ENCODE measurements around the gene CCDC196. TPM values are rescaled to one million over a fixed set of nuclear protein-coding genes. Genes with fewer than 3 reads are reported as not detected.

Gene CCDC196
- total and polyA plus RNA-seq, 2 of the 4 experiments (the other 2 are of a cell fraction), result not detected

DNA sequence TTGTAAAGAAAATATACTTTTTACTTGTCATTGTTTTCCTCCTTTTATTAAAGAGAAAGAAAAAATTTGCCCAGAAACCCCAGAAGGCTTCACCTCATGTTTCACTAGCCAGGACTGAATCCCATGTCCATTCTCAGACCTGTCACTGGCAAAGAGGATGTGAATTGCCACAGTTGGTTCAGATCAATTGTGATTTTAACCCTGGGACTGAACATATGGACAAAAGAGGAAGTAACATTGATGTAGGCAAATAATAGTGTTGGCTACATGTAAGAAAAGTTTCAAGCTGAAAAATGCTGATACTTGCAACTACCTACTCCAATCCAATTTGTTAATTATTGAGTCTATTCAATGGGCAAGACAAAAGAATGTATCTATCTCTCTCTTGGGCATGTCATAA is 8.6 kb upstream of the CCDC196 start:
- dilution Hi-C loops (cut with HindIII; ENCODE audit: low sequenced_read_pairs, unreplicated experiment), result no loop called here
- Histone ChIP-seq H3K27me3 (ENCODE audit: control insufficient read depth, insufficient read depth, low read length) (no peaks in the 10 kb centered on the region), H3K4me2 (ENCODE audit: low read depth, low read length) (no peak overlapping the region), H4K8ac (ENCODE audit: low read depth in 2 of 2, low read length in 2 of 2) (no peak overlapping the region), H3K36me3 (ENCODE audit: control insufficient read depth, insufficient read depth, low read length) (no peaks in the 10 kb centered on the region), H2AFZ (replicated peaks; ENCODE audit: low read length, poor library complexity) (no peak overlapping the region), H3K18ac (ENCODE audit: low read depth, low read length) (no peak overlapping the region), H3K4ac (ENCODE audit: low read depth, low read length) (no peak overlapping the region), H4K91ac (ENCODE audit: insufficient read depth, low read depth, low read length) (no peak overlapping the region), H3K27ac (ENCODE audit: insufficient read depth, low read length) (no peak overlapping the region), H3K23ac (ENCODE audit: low read depth, low read length) (no peak overlapping the region), H3K4me1 (ENCODE audit: control insufficient read depth, insufficient read depth, low read length) (no peaks in the 10 kb centered on the region), H2AK5ac (ENCODE audit: low read depth, low read length) (no peak overlapping the region), H4K20me1 (ENCODE audit: insufficient read depth, low read length) (no peaks in the 10 kb centered on the region), H2BK120ac (ENCODE audit: low read depth, low read length) (no peak overlapping the region), H3K14ac (replicated peaks; ENCODE audit: low read depth, low read length) (no peak overlapping the region), H3K9ac (ENCODE audit: low read depth, low read length) (no peak overlapping the region), H3K9me1 (ENCODE audit: insufficient read depth, low read length) (no peaks in the 10 kb centered on the region), H2BK5ac (ENCODE audit: low read depth, low read length, poor library complexity, severe bottlenecking) (no peak overlapping the region), H3K4me3 (ENCODE audit: insufficient read depth, low read depth, low read length) (no peak overlapping the region), H3K9me3 (ENCODE audit: control insufficient read depth, insufficient read depth, low read length) (no peaks in the 10 kb centered on the region), H4K5ac (ENCODE audit: low read depth, low read length) (no peak overlapping the region), H2AK9ac (replicated peaks; ENCODE audit: low read depth, low read length, poor library complexity) (no peak overlapping the region), H3K56ac (ENCODE audit: extremely low read depth, insufficient read depth, low read length) (no peak overlapping the region), H2BK20ac (ENCODE audit: low read depth, low read length) (no peak overlapping the region), H3K79me1 (ENCODE audit: low read depth in 1 of 2, low read length in 2 of 2) (no peaks in the 10 kb centered on the region), H2BK15ac (ENCODE audit: low read depth, low read length) (no peak overlapping the region)
- ATAC-seq (ENCODE audit: low read depth) (no peak), DNase-seq (no peak)
- TF ChIP-seq MAZ (IDR thresholded peaks at IDR 0.05; ENCODE audit: borderline replicate concordance, low read depth, low read length) (no peak), MXI1 (IDR thresholded peaks at IDR 0.05; ENCODE audit: borderline replicate concordance, low read depth, low read length) (no peak), RCOR1 (IDR thresholded peaks at IDR 0.05; ENCODE audit: insufficient replicate concordance, low read length) (no peak), CHD1 (IDR thresholded peaks at IDR 0.05; ENCODE audit: low read depth, low read length) (no peak), NFE2L2 (IDR thresholded peaks at IDR 0.05; ENCODE audit: low read depth, low read length) (no peak), SMC3 (IDR thresholded peaks at IDR 0.05; ENCODE audit: low read depth, low read length) (no peak), FOS (IDR thresholded peaks at IDR 0.05; ENCODE audit: low read depth, low read length) (no peak), RFX5 (IDR thresholded peaks at IDR 0.05; ENCODE audit: low read depth, low read length) (no peak), POLR2A (IDR thresholded peaks at IDR 0.05; ENCODE audit: low read depth, low read length) (no peak), BHLHE40 (IDR thresholded peaks at IDR 0.05; ENCODE audit: low read depth, low read length) (no peak), RAD21 (IDR thresholded peaks at IDR 0.05; ENCODE audit: low read length) (no peak), CEBPB (IDR thresholded peaks at IDR 0.05; ENCODE audit: low read depth, low read length) (no peak), MAFK (IDR thresholded peaks at IDR 0.05; ENCODE audit: low read depth, low read length) (no peak)
- TF ChIP-seq, protein P1, sequence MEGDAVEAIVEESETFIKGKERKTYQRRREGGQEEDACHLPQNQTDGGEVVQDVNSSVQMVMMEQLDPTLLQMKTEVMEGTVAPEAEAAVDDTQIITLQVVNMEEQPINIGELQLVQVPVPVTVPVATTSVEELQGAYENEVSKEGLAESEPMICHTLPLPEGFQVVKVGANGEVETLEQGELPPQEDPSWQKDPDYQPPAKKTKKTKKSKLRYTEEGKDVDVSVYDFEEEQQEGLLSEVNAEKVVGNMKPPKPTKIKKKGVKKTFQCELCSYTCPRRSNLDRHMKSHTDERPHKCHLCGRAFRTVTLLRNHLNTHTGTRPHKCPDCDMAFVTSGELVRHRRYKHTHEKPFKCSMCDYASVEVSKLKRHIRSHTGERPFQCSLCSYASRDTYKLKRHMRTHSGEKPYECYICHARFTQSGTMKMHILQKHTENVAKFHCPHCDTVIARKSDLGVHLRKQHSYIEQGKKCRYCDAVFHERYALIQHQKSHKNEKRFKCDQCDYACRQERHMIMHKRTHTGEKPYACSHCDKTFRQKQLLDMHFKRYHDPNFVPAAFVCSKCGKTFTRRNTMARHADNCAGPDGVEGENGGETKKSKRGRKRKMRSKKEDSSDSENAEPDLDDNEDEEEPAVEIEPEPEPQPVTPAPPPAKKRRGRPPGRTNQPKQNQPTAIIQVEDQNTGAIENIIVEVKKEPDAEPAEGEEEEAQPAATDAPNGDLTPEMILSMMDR (conservative IDR thresholded peaks at IDR 0.05; ENCODE audit: low read depth, low read length), result no peak
- TF ChIP-seq, protein P2, sequence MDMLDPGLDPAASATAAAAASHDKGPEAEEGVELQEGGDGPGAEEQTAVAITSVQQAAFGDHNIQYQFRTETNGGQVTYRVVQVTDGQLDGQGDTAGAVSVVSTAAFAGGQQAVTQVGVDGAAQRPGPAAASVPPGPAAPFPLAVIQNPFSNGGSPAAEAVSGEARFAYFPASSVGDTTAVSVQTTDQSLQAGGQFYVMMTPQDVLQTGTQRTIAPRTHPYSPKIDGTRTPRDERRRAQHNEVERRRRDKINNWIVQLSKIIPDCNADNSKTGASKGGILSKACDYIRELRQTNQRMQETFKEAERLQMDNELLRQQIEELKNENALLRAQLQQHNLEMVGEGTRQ (IDR thresholded peaks at IDR 0.05; ENCODE audit: low read depth, low read length), result no peak
- TF ChIP-seq, protein P3, sequence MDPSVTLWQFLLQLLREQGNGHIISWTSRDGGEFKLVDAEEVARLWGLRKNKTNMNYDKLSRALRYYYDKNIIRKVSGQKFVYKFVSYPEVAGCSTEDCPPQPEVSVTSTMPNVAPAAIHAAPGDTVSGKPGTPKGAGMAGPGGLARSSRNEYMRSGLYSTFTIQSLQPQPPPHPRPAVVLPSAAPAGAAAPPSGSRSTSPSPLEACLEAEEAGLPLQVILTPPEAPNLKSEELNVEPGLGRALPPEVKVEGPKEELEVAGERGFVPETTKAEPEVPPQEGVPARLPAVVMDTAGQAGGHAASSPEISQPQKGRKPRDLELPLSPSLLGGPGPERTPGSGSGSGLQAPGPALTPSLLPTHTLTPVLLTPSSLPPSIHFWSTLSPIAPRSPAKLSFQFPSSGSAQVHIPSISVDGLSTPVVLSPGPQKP (IDR thresholded peaks at IDR 0.05; ENCODE audit: borderline replicate concordance, low read depth, low read length), result no peak
- ChIA-PET CTCF (interaction anchor here (1.1 to 1.2 kb wide), 2 partner anchors 10 to 643 kb away, joined by 3 read pairs; no protein-coding TSS in a partner anchor), POLR2A (ENCODE audit: unreplicated experiment) (no interaction called here)
- in situ Hi-C loops (cut with MboI; ENCODE audit: low sequenced_read_pairs), result no loop called here
- BruUV-seq (replicated peaks), result no TSS peak
- intact Hi-C loops (cut with micrococcal nuclease), result no loop called here
